Progenitor cell of endocrine pancreas (in vitro differentiated cells): ENCODE data around the gene SLC25A15. TPM values are rescaled to one million over a fixed set of nuclear protein-coding genes. Genes with fewer than 3 reads are reported as not detected.

Source experiments
- DNase-seq: peaks from one replicate; pipeline ENCODE4 v3.0.0; 2021; ENCODE audit warnings: low spot score; ENCODE audit not compliant: unreplicated experiment
- H3K27ac Mint-ChIP-seq: 2 replicates; pipeline ENCODE4 v1.8.0; 2021; ENCODE audit warnings: mild to moderate bottlenecking, moderate library complexity, mixed read lengths
- H3K27me3 Mint-ChIP-seq: 2 replicates; pipeline ENCODE4 v1.8.0; 2021; ENCODE audit warnings: mixed read lengths
- H3K36me3 Mint-ChIP-seq: 2 replicates; pipeline ENCODE4 v1.8.0; 2022; ENCODE audit warnings: mixed read lengths; ENCODE audit not compliant: insufficient read depth
- H3K4me1 Mint-ChIP-seq: 2 replicates; pipeline ENCODE4 v1.8.0; 2021; ENCODE audit warnings: low read depth, mixed read lengths
- H3K4me3 Mint-ChIP-seq: 2 replicates; pipeline ENCODE4 v1.8.0; 2021; ENCODE audit warnings: low read depth, mild to moderate bottlenecking, moderate library complexity, mixed read lengths
- H3K9me3 Mint-ChIP-seq: 2 replicates; pipeline ENCODE4 v1.8.0; 2021; ENCODE audit warnings: low read depth, mixed read lengths
- CTCF ChIP-seq: fragments of 200-600 bp; sonication (generic); IDR thresholded peaks from one replicate; pipeline ENCODE4 v1.5.0; 2021; ENCODE audit warnings: antibody characterized with exemption, mild to moderate bottlenecking; ENCODE audit not compliant: unreplicated experiment
- total RNA-seq: library from RNA; stranded (reverse); gene quantifications from 2 replicates; pipeline ENCODE4 v1.2.1, GENCODE V29; 2021

Gene SLC25A15
- total RNA-seq, 1 donor from 2014 or later: 16.3 TPM

- Mint-ChIP-seq H3K27me3 (no peaks in the 10 kb centered on the region), H3K27ac (no peak overlapping the region), H3K4me1 (peaks cover 6% of the 10 kb centered on the region), H3K4me3 (no peak overlapping the region), H3K9me3 (no peaks in the 10 kb centered on the region), H3K36me3 (peaks cover 7% of the 10 kb centered on the region)
- TF ChIP-seq CTCF: no peak
- no peak for DNase-seq
These were observed 26.6 kb upstream of the SLC25A15 start for GRCh38 chr13:40762849-40763248.

DNA sequence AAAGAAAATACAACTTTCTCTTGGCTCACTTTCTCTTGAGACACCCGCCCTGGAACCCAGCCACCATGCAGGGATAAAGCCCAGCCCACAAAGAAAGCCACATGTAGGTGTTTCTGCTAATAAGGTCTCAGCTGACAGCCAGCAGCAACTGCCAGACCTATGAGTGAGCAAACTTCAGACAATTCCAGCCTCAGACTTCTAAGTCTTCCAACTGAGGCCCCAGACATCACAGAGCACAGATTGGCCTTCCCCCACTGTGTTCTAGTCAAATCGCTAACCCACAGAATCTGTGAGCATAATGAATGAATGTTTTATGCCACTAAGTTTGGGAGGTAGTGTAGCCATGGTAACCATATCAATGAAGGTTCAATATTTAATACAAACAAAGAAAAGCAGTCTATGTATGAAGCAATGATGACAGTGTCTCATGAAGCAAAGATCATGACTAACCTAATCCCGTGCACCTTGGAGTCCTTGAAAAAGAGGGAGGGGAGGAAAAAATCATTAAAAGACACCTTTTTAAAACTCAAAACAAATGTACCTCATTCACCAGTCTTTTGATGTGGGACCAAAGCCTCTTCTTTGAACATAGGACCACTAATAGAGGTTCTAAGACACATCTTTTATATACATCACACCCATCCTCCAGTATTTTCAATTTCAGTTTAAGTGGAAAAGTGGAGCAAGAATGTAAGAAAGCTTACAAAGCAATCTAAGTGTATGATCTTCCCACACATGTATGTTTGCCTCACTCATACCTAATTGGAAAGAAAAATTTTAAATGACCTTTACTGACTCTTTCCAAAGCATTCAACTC, 24.6 kb upstream of the SLC25A15 start:
- no peaks in the 10 kb centered on the region for H3K9me3 Mint-ChIP-seq
- no peak overlapping the region for H3K4me3 Mint-ChIP-seq
- no peaks in the 10 kb centered on the region for H3K27me3 Mint-ChIP-seq
- TF ChIP-seq CTCF: no peak
- H3K27ac Mint-ChIP-seq: no peak overlapping the region
- H3K4me1 Mint-ChIP-seq: peaks cover 8% of the 10 kb centered on the region
- no peaks in the 10 kb centered on the region for H3K36me3 Mint-ChIP-seq
- DNase-seq: no peak

DNA sequence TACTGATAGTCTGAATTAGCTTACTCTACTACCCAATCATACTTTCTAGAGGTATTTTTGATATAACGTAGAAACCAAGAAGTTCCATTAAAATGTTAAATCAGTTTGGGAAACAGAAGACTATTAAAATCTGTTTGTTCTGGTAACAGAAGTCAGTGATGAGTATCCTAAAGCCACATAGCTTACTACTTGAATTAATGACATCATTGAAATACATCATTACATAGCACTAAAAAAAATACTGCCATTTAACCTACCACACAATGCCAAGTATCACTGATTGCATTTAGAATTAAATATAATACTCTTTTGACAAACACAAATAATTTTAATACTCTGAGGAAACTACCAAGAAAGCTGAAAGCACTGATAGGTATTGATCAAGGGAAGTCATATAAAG, 23.8 kb upstream of the SLC25A15 start:
- TF ChIP-seq CTCF: no peak
- Mint-ChIP-seq H3K27ac (no peak overlapping the region), H3K9me3 (no peaks in the 10 kb centered on the region), H3K27me3 (no peaks in the 10 kb centered on the region), H3K4me1 (peaks cover 14% of the 10 kb centered on the region), H3K36me3 (no peaks in the 10 kb centered on the region), H3K4me3 (no peak overlapping the region)
- DNase-seq: no peak

DNA sequence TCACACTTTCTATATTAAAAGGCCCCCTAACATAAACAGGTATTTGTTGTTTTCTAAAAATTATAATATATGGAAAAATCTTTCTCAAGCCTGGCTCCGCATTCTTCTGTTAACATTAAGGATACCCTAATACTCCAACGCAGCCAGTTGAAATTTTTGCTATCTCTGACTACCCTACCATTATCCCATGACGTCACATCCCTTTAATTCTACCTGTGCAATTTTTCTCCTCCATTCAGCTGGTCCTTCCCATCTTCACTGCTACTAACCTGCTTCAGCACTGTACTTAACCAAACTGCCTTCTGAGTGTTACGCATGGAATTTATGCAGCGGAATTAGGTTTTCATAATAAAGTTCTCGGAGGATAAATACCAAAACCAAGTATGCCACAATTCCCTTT, 19.4 kb upstream of the SLC25A15 start:
- no peaks in the 10 kb centered on the region for H3K9me3 Mint-ChIP-seq
- H3K4me3 Mint-ChIP-seq: peak overlapping the region; percentile 99
- no peak for TF ChIP-seq CTCF

DNA sequence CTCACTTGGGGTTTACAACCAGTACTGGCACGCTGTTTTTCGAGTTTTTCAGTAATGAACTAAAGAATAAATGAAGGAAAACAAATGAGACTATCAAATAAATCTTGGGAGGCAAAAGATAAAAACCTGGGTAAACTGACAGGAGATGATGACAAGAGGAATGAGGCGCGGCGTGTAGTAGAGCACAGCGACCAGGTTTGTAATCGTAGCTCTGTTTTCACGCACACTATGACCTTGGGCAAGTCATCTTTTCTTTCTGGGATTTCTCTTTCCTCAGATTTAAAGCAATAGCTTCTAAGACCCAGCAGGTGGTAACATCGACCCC, 18.8 kb upstream of the SLC25A15 start:
- TF ChIP-seq CTCF: no peak
- Mint-ChIP-seq H3K27me3 (no peaks in the 10 kb centered on the region), H3K27ac (peak overlapping the region; percentile 99), H3K4me1 (peaks cover 8% of the 10 kb centered on the region), H3K4me3 (peak overlapping the region; percentile 99), H3K36me3 (no peaks in the 10 kb centered on the region), H3K9me3 (no peaks in the 10 kb centered on the region)
- no peak for DNase-seq

More for the DNA sequence above, 19.4 kb upstream of the SLC25A15 start:
- Mint-ChIP-seq H3K36me3 (no peaks in the 10 kb centered on the region), H3K27ac (peak overlapping the region; percentile 99), H3K27me3 (no peaks in the 10 kb centered on the region), H3K4me1 (peaks cover 8% of the 10 kb centered on the region)
- no peak for DNase-seq
